GM18951 (cell line): ENCODE measurements around the gene JAZF1.

Experiments used
- POLR2A ChIP-seq: IDR thresholded peaks from 4 replicates; pipeline ENCODE4 v1.6.1; 2011; ENCODE audit warnings: mild to moderate bottlenecking; ENCODE audit not compliant: insufficient read length, insufficient read depth; ENCODE audit errors: extremely low read depth
- in situ Hi-C: fragments of 300-500 bp; cut with MboI; formaldehyde crosslinking; loops from one replicate; pipeline ENCODE4 v1.12.0; 2022; ENCODE audit warnings: low sequenced_read_pairs, mixed read lengths, inconsistent platforms; ENCODE audit not compliant: unreplicated experiment

JAZF1 gene

DNA sequence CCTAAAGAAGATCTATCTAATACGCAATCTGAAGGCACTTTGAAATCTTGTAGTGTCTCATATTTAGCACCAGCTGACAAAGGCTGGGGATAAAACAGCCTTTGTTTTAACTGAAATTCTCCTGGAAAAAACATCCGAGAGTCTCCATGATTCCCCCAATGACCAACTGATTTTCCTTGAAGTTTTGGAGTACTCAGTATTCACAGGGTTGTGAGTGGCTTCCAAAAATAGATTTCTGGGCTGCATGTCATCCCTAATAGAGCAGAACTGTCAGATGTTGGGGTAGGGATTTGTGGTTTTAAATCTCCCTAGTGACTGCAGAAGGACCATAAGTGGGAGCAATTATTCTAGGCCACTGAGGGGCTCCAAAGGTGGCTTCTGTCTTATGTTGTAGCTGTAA lies 234.2 kb downstream of the JAZF1 start:
- in situ Hi-C loops: no loop called here
- no peak for TF ChIP-seq POLR2A

DNA sequence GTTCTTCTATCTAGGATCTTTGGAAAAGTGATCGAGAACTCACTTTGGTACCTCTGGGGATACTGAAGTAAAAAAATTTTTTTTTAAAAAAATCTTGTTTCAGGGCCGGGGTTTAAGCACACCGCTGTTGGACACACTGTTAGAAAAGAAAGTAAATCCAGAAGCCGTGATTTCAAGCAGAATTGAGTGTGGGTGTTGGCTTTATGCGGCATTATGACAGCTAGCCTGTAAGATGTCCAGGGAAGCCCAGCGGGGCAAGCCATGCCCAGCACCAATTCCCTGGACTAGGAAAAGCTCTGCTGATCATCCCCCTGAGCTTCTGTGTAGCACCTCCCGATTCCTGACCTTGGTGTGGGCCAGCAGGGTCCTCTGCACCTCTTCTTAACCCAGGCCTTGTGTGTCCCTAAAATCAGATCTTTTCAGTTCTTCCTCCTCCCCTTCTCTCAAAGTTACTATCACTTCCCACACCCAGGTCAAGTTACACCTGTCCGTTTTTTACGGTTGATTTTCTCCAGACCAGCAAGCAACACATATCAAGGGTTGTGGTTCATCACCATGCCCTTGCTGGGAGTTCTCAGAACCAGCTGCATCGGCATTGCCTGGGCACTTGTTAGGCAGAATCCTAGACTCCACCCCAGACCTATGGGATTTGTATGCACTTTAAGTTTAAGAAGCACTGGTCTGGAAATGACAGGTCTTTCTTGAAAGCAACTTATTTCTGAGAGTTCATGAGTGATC lies 235.4 kb downstream of the JAZF1 start:
- no peak for TF ChIP-seq POLR2A
- in situ Hi-C loops: no loop called here

DNA sequence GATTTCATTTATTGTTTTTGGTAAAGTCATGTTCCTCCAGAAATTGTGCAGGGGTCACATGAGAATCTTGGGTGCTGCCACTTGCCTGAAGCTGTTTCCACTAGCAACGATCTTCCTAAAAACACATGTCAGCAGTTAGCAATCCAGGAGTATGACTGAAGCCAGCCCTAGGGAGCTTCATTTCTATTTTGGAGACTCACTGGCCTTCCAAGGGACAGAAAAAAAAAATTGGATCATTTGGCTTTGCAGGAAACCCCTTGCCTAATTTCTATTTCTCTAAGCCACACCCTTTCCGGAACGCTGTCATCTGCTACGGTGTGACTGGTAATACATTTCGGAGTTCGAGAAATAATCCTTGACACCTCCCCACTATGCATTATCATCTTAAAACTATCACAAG lies 236.0 kb downstream of the JAZF1 start:
- TF ChIP-seq POLR2A: no peak
- in situ Hi-C loops: no loop called here

DNA sequence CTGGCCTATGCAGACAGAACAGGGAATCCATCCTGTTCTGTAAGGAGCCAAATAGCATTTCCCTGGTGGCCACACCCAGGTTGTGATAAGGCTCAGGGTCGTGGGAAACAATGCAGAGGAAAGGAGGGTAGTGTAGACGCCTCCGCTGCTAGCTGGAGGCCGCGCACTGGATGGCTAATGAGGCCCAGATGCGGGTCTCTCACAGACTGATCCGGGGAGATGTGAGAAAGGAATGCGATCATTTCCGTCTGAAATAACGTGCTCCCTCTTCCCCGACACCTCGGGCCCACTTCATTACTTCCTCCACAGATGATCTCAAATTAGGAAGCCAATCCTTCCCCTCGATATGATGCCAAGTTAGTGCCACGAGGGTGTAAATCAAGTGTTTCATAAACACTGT lies 237.4 kb downstream of the JAZF1 start:
- in situ Hi-C loops: no loop called here
- TF ChIP-seq POLR2A: no peak

DNA sequence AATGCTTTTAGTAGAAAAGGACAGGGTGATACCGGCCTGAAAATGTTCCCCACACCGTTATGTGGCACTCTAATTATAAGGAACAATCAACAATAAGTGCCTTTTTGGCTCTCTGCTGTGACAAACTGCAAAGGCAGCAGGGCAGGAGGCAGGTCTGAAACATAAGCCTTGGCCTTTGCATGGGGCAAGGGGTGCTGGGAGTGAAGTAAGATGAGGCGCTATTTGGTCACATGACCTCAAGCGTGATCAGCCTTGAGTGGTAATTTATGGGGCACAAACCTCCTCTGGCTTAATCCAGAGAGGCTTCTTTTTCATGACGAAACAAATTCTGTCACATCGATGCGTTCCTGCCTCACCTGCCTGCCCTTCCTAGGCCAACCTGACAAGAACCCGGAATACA lies 237.9 kb downstream of the JAZF1 start:
- TF ChIP-seq POLR2A: no peak
- in situ Hi-C loops: no loop called here

DNA sequence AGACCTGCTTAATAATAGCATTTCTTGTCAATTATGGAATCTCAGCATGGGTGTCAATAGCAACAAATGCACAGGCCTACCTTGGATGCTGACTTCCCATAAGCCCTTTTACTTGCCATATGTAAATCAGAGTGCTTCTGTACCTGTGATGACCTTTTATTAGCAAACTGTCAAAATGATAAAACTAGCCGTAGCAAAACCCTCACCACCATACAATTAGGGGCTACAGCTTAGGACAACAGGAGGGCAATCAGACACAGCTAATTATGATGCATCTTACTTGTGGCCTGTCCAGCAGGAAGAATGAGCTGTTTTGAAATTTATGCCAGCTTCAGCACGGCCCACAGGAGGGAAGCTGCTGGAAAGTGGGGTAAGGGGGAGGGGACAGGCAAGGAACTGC lies 239.1 kb downstream of the JAZF1 start:
- in situ Hi-C loops: no loop called here
- TF ChIP-seq POLR2A: no peak

DNA sequence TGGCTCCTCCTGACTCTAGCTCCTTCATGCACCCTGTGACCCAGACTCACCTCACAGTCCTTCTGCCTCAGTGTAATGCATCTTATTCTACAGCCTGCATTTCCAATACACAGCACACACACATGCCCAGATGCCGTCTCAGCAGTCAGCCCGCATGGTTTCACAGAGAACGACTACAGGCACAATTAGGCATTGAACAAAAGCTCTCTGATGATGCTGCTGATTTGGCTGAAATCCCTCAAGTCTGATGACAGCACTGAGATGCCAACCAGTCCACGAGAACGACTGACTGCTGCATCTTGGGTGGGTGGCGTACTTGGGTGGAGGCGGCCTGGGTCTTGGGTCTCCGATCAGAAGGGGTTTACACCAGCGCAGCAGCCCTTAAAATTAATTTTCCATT lies 240.3 kb downstream of the JAZF1 start:
- no peak for TF ChIP-seq POLR2A
- in situ Hi-C loops: no loop called here

DNA sequence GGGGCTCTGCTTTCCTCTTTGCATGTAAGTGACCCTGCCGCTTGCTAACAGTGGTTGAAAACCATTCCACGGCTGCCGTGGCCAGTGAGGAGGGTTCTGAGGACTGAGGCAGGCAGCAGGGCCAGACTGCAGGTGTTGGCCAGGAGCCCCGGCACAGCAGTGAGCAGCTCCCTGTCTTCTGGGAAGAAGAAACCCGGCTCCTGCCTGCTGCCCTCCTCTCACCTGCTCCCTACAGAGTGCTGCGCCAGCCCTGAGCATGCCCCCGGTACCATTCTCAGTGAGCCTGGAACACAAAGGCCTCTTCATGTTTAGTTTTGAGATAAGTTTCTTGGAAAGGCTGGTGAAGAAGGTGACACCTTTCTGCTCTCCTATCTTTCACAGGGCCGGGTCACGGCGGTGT lies 240.7 kb downstream of the JAZF1 start:
- no peak for TF ChIP-seq POLR2A
- in situ Hi-C loops: no loop called here

DNA sequence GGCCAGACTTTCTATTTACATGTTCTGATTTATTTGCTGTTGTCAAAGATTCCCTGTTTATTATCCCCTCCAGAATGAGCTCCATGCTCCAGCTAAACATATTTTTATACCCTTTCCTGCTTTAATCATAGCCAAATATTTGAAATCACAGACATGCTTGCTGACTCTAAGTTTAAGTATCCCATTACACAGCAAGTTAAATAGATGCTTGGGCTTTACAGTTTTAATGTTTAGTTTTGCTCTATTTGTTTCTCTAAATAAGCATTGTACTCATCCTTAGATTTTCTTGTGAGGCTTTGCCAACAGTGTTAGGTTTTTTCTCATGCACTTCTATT lies 243.9 kb downstream of the JAZF1 start:
- in situ Hi-C loops: no loop called here
- no peak for TF ChIP-seq POLR2A

DNA sequence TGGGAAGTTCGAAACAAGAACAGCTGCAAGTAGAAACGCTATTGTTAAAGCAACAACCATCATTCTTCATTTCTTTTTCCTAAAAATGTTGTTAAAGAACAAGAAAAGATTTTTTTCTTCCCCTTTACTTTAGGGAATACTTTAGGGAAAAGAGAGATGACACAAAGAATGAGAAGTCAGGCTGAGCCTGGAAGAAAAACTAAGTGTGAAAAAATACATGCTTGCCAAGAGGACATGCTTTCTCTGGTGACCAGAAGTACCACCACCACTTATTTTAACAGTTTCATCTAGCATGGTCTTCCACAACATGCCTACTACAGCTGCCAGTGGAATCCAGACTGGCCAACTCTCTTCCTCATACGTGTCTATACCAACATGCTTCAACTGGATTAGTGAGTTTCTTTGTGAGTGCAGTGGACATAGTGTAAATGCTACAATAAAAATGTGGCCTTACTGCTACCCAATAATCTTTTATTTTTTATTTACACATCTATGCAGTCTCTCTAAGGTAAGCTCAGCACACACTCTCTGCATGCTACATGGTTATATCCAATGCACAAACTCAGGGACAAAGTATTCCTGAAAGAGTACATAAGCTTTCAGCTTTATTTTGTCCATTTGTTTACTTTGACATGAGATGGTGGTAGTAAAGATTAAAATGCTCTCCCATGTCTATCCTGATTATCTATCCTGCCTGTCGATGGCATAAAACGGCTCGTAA lies 244.4 kb downstream of the JAZF1 start:
- in situ Hi-C loops: no loop called here
- TF ChIP-seq POLR2A: no peak

DNA sequence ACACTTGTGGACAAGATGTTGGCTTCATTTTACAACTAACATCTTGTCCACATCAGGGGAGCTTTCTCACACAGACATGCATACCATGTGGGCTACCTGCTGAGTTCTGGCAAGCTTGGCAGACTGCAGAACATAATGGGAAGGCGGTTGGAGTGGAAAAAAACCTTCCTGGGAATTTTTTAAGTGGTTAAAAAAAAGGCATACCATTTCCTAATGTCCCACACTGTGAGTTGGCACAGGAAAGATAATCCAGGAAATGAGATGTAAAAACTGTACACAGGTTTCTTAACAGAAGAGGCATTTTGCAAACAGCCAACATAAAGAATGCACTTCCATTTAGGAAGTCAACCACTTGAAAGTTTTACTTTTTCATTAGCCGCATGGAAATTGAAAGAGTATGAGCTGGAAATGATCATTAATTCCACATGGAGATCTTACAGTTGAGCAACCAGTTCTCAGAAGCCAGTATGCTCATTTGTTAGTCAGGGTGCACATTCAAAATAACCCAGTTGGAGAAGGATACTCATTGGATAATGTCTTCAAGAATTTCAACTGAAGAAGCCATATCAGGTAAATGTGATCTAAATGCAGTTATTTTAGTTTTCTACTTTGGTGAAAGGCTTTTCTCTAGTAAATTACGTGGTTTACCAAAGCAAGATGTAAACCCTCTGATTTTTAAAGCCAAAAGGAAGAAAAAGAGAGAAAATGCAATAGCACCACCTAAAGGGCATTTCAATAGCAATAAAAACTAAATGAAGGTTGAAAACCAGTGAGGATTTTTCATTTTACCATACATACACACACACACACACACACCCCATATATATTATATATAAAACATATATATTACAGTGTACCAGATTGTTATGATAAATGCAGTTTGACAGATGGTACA lies 246.7 kb downstream of the JAZF1 start:
- in situ Hi-C loops: no loop called here
- TF ChIP-seq POLR2A: no peak

DNA sequence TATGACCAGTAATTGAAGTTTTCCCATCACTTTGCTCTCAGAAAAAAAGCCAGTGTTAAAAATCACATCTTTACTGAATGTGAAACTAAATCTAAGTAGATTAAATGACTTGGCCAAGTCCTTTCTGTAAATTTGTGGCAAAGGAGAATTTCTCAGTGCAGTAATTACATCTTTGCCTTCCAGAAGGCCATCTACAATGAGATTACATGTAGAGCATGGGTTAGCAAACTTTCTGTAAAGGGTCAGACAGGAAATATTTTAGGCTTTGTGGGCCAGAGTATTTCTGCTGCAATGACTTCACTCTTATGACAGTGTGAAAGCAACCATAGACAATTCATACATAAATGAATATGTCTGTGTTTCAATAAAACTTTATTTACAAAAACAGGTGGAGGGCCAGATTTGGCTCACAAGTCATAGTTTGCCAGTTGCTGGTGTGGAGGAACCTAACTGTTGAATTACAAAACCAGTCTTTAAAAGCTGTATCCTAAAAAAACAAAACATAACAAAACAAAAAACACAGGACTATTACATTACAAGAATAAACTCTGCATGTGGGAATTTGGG lies 249.6 kb downstream of the JAZF1 start:
- no peak for TF ChIP-seq POLR2A
- in situ Hi-C loops: no loop called here

DNA sequence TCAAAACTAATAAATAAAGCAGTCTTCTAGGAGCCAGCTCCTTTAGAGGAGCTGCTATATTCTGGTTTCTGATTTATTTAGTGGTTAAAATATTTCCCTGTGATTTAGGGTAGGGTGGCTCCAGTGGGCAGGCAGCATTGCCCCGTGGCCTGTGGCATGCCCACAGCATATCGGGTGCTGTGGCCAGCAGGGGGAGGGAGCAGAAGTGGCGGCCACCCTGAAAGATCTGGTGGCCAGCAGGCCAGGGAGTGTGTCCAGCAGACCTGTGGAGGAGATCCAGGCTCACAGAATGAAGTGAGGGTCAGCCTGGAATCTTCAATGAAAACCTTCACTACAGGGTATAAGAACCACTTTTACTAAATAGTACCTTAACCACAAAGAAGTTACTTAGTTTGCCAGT lies 251.5 kb downstream of the JAZF1 start:
- no peak for TF ChIP-seq POLR2A
- in situ Hi-C loops: loop anchor here (10.0 kb wide), 1 partner anchor 724 kb away; the partner anchor contains the start of gene HOXA13
